Gastrocnemius medialis (tissue), 4 donors: ENCODE measurements around the gene ENHO. TPM values are rescaled to one million over a fixed set of nuclear protein-coding genes. Genes with fewer than 3 reads are reported as not detected.

Source experiments
- ATAC-seq, 2 donors: fragments of 150-250 bp; one replicate each; pipeline ENCODE4 v1.9.1; 2016
- DNase-seq, 2 donors: peaks; one replicate each; pipeline ENCODE4 v3.0.0-alpha.2; 2019
- H3K27ac ChIP-seq, 4 donors: fragments of 200-600 bp; sonication (generic); 1 replicate in 1 of 4; 2 replicates in 3 of 4; pipeline ENCODE4 v1.5.1; 2016 to 2018; ENCODE audit warnings: mild to moderate bottlenecking in 2 of 4, moderate library complexity in 1 of 4
- H3K27me3 ChIP-seq, 3 donors: fragments of 200-600 bp; sonication (generic) in 2 of 3; 1 replicate in 1 of 3; 2 replicates in 2 of 3; pipeline versions ENCODE4 v1.5.1 to v1.6.0; 2016 to 2019; ENCODE audit warnings: mild to moderate bottlenecking in 1 of 3, moderate library complexity in 1 of 3
- H3K36me3 ChIP-seq, 2 donors: fragments of 200-600 bp; sonication (generic) in 1 of 2; one replicate each; pipeline ENCODE4 v1.5.1; 2017 to 2018
- H3K4me1 ChIP-seq, 2 donors: fragments of 200-600 bp; sonication (generic) in 1 of 2; one replicate each; pipeline ENCODE4 v1.5.1; 2016 to 2017; ENCODE audit warnings: mild to moderate bottlenecking in 2 of 2
- H3K4me3 ChIP-seq, 4 donors: fragments of 200-600 bp; sonication (generic) in 3 of 4; 1 replicate in 1 of 4; 2 replicates in 3 of 4; pipeline ENCODE4 v1.5.1; 2016 to 2019; ENCODE audit warnings: mild to moderate bottlenecking in 2 of 4
- H3K9me3 ChIP-seq, 3 donors: fragments of 200-600 bp; sonication (generic) in 2 of 3; 1 replicate in 1 of 3; 2 replicates in 2 of 3; pipeline ENCODE4 v1.5.1; 2016 to 2019
- POLR2A ChIP-seq, 2 donors: fragments of 450-650 bp; IDR thresholded peaks; one replicate each; pipeline ENCODE4 v1.6.1; 2017; ENCODE audit warnings: antibody characterized with exemption in 2 of 2, mild to moderate bottlenecking in 2 of 2, moderate library complexity in 2 of 2
- in situ Hi-C, 4 donors: fragments of 200-750 bp; cut with MboI; loops; one replicate each; pipeline versions ENCODE4 v1.15.0 to v1.8.0; 2017; ENCODE audit warnings: low sequenced_read_pairs in 4 of 4
- intact Hi-C: fragments of 100-400 bp; cut with DNase I; formaldehyde crosslinking; loops from one replicate; pipeline ENCODE4 v1.15.1; 2023; ENCODE audit warnings: low total_unique reads
- total RNA-seq, 4 donors: library from RNA; depleted of rRNA; stranded (reverse); fragments of >200 nt; gene quantifications; one replicate each; pipeline versions ENCODE4 v1.1.0 to v1.2.3, GENCODE V29; 2016
- TF ChIP-seq, protein P1 (sequence below), 5 experiments: fragments of 450-650 bp in 3 of 5; fragments of 200-600 bp in 2 of 5; sonication (generic) in 2 of 5; IDR thresholded peaks in 4 of 5; conservative IDR thresholded peaks in 1 of 5; 1 replicate in 4 of 5; 2 replicates in 1 of 5; pipeline ENCODE4 v1.5.1; 2016 to 2019; ENCODE audit warnings: antibody characterized with exemption in 5 of 5, mild to moderate bottlenecking in 3 of 5, moderate library complexity in 3 of 5

ENHO gene
- total RNA-seq, 4 donors from 2014 or later, result 0.65 TPM; not detected in 3

DNA sequence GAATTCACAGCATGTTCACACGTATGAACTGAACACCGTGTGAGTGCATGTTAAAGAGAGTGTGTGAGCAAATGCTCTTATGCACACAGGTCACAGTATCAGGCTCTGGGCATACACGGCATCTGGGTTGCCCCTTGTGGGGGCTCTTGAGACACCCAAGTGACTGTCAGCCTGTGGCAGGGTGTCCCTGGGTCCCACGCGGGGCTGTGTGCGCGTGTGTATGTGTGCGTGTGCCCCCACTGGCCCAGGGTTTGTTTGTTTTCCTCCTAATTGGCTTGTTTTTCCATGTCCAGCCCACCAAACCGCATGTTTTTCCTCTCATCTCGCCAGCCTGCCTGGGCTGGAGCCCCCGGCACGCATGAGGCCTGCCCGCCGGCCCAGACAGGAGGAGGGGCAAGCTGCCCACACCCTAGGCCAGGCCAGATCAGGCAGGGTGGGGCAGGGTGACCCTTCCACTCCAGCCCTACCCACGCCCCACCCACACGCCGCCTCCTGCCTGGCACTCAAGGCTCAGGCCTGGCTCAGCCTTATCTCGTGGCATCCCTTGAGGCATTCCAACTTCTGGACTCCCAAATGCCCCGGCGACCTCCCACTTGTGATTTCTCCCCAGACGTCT lies 37.9 kb upstream of the ENHO start:
- ATAC-seq, result peak in 1 of 2 donors; percentile 5
- in situ Hi-C loops (no loop called here), intact Hi-C loops (no loop called here)
- H3K27ac ChIP-seq, result peak overlapping the region; percentile 92 to 97 (median 93)
- peak overlapping the region in 1 of 4 donors; percentile 8 for H3K4me3 ChIP-seq
- DNase-seq, result peak in 1 of 2 donors; percentile 54
- no peaks in the 10 kb centered on the region for H3K9me3 ChIP-seq
- H3K36me3 ChIP-seq, result no peaks in the 10 kb centered on the region
- TF ChIP-seq POLR2A (IDR thresholded peaks at IDR 0.05), result no peak
- TF ChIP-seq, protein P1, sequence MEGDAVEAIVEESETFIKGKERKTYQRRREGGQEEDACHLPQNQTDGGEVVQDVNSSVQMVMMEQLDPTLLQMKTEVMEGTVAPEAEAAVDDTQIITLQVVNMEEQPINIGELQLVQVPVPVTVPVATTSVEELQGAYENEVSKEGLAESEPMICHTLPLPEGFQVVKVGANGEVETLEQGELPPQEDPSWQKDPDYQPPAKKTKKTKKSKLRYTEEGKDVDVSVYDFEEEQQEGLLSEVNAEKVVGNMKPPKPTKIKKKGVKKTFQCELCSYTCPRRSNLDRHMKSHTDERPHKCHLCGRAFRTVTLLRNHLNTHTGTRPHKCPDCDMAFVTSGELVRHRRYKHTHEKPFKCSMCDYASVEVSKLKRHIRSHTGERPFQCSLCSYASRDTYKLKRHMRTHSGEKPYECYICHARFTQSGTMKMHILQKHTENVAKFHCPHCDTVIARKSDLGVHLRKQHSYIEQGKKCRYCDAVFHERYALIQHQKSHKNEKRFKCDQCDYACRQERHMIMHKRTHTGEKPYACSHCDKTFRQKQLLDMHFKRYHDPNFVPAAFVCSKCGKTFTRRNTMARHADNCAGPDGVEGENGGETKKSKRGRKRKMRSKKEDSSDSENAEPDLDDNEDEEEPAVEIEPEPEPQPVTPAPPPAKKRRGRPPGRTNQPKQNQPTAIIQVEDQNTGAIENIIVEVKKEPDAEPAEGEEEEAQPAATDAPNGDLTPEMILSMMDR (IDR thresholded peaks at IDR 0.05 in 4 of 5, conservative IDR thresholded peaks at IDR 0.05 in 1 of 5), result no peak
- H3K27me3 ChIP-seq, result no peaks in the 10 kb centered on the region
- H3K4me1 ChIP-seq, result peaks cover 40 to 67% of the 10 kb centered on the region in 2 donors

DNA sequence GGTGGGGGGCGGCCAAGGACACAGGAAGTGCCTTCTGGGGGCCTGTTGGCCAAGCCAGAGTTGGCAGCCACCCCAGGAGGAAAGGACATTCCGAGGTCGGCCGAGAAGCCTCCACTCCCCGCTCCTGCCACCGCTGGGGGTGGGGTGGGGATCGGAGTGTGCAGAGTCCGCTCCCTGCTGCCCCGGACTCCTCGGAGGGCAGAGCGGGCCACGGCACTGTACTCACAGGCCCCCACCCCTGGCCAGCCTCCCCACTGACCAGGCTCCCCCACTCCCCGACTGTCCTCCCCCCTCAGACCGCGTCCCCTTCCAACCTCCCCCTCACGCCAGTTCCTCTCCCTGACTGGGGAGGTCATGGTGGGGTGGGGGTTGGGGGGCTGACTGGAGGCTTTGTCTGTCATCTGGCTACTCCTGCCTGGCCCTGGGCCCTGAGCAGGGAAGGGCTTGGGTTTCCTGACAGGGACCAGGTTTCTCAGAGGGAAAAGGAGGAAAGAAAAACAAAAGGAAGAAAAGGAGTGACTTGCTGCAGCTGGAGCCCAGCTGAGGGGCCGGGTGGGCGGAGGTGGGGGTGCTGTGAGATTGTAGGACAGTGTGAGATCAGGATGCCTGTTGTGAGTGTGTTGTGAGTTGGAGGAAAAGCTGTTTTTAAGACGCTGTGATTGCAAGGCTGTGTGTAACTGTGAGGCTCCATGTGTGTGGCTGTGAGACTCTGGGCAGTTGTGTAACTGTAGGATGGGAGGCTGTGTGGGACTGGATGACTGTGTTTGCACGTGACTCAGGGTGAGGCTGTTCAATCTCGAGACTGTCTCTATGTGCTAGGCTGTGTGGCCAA lies 37.0 kb upstream of the ENHO start:
- in situ Hi-C loops (loop anchor here in 1 of 4 donors (5.0 kb wide), 1 partner anchor 37 kb away; no protein-coding TSS in a partner anchor), intact Hi-C loops (loop anchor here (1.0 to 2.0 kb wide), 3 partner anchors 33 to 433 kb away; partner anchors contain the start of gene IL11RA)
- H3K27ac ChIP-seq, result peak overlapping the region; percentile 92 to 97 (median 93)
- peak; percentile 62 to 66 for ATAC-seq
- H3K36me3 ChIP-seq, result no peaks in the 10 kb centered on the region
- no peak for TF ChIP-seq POLR2A (IDR thresholded peaks at IDR 0.05)
- TF ChIP-seq, protein P1 (IDR thresholded peaks at IDR 0.05 in 4 of 5, conservative IDR thresholded peaks at IDR 0.05 in 1 of 5), result no peak
- H3K4me1 ChIP-seq, result peaks cover 48 to 67% of the 10 kb centered on the region in 2 donors
- H3K4me3 ChIP-seq, result peak overlapping the region in 3 of 4 donors; percentile 14 to 33 (median 31)
- peak; percentile 59 to 92 for DNase-seq
- H3K9me3 ChIP-seq, result no peaks in the 10 kb centered on the region
- no peaks in the 10 kb centered on the region for H3K27me3 ChIP-seq

DNA sequence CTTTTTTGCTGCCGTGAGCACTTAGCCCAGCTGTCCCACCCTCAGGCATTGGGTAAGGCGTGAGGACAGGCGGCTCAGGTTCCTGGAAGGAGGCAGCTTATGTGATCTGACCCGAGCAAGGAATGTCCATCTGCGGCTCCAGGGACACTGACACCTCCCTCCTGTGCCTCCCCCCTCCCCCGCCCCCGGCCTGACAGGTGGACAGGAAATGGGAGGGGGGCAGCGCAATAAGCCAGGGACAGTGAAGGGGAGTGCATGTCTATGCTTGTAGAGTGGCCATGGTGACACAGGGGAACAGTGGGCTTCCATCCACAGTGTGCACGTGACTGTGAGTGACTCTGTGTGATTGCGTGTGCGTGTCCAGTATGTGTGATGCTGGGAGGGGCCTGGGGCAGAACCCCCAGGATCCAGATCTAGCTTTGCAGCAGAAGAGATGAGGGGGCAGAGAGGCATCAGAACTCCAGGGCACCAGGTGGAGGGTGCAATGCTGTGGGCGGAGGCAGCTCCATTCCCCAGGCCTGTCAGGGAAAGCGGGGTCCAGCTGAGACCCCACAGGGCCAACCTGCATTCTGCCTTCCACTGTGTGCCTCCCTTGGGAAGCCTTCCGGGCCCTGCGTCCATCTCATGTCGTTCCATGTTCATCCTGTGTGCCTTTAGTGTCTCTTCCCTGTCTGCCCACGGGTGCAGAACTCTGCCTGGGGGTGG lies 36.3 kb upstream of the ENHO start:
- ATAC-seq (peak; percentile 69 to 81), DNase-seq (peak; percentile 90 to 97)
- H3K27ac ChIP-seq, result peak overlapping the region; percentile 92 to 97 (median 93)
- no peaks in the 10 kb centered on the region for H3K9me3 ChIP-seq
- H3K27me3 ChIP-seq, result no peaks in the 10 kb centered on the region
- in situ Hi-C loops, result loop anchor here in 1 of 4 donors (5.0 kb wide), 1 partner anchor 38 kb away; no protein-coding TSS in a partner anchor
- peak overlapping the region in 3 of 4 donors; percentile 14 to 33 (median 31) for H3K4me3 ChIP-seq
- H3K36me3 ChIP-seq, result peaks cover 0 to 6% of the 10 kb centered on the region in 2 donors
- intact Hi-C loops, result loop anchor here (1.0 to 2.0 kb wide), 3 partner anchors 34 to 434 kb away; partner anchors contain the start of gene IL11RA
- no peak for TF ChIP-seq POLR2A (IDR thresholded peaks at IDR 0.05)
- TF ChIP-seq, protein P1 (IDR thresholded peaks at IDR 0.05 in 4 of 5, conservative IDR thresholded peaks at IDR 0.05 in 1 of 5), result no peak
- peaks cover 48 to 67% of the 10 kb centered on the region in 2 donors for H3K4me1 ChIP-seq

DNA sequence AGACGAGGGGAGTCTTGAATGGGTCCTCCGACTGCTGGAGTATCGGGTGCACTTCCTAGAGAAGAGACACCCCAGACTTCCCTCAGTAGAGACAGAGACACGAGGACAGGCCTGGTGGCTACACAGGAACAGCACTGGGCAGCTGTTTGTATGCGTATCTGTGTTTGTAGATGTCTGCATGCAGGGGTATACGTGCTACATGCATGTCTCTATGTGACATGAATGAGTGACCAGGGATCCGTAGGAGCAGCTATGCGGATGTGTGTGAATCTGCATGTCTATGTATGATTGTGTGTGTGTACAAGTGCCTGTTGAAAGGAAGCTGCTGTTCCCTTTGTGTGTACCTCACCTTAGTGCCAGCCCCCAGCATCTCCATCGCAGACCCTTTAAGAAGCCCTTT lies 35.6 kb upstream of the ENHO start:
- intact Hi-C loops, result loop anchor here (2.0 kb wide), 1 partner anchor 434 kb away; no protein-coding TSS in a partner anchor
- Histone ChIP-seq H3K27me3 (no peaks in the 10 kb centered on the region), H3K36me3 (peaks cover 0 to 6% of the 10 kb centered on the region in 2 donors), H3K4me1 (peaks cover 48 to 67% of the 10 kb centered on the region in 2 donors), H3K27ac (peak overlapping the region; percentile 92 to 97 (median 93)), H3K9me3 (no peaks in the 10 kb centered on the region), H3K4me3 (no peak overlapping the region)
- no peak for DNase-seq
- no peak for ATAC-seq
- in situ Hi-C loops, result loop anchor here in 1 of 4 donors (5.0 kb wide), 1 partner anchor 39 kb away; no protein-coding TSS in a partner anchor
- no peak for TF ChIP-seq POLR2A (IDR thresholded peaks at IDR 0.05)
- TF ChIP-seq, protein P1 (IDR thresholded peaks at IDR 0.05 in 4 of 5, conservative IDR thresholded peaks at IDR 0.05 in 1 of 5), result no peak
